ENCODE data around the gene MACROD2.

GRCh38 chr20:15632680-15633079 lies 1637.4 kb downstream of the MACROD2 start:
- TF ChIP-seq CTCF (optimal IDR thresholded peaks at IDR 0.05 in 1 of 3, IDR thresholded peaks at IDR 0.05 in 1 of 3, conservative IDR thresholded peaks at IDR 0.05 in 1 of 3; ENCODE audit: extremely low read depth in 1 of 3, insufficient read depth in 2 of 3, low read length in 3 of 3) (no peak), EZH2 (IDR thresholded peaks at IDR 0.05; ENCODE audit: low read length) (no peak)
